Esophagus muscularis mucosa (tissue), 4 donors: ENCODE data around the gene TUBGCP2.

ENCODE experiments used
- EP300 ChIP-seq: sonication (generic); formaldehyde crosslinking; IDR thresholded peaks from one replicate; pipeline ENCODE4 v1.6.1; 2017; ENCODE audit warnings: antibody characterized with exemption
- POLR2AphosphoS5 ChIP-seq, 2 donors: sonication (generic); formaldehyde crosslinking; IDR thresholded peaks; one replicate each; pipeline ENCODE4 v1.6.1; 2017; ENCODE audit warnings: antibody characterized with exemption in 2 of 2
- TF ChIP-seq, protein P1 (sequence below), 3 experiments: fragments of 200-600 bp in 2 of 3; fragments of 450-650 bp in 1 of 3; sonication (generic) in 2 of 3; IDR thresholded peaks; one replicate each; pipeline ENCODE4 v1.5.1; 2017 to 2019; ENCODE audit warnings: antibody characterized with exemption in 3 of 3, mild to moderate bottlenecking in 2 of 3, moderate library complexity in 1 of 3

DNA sequence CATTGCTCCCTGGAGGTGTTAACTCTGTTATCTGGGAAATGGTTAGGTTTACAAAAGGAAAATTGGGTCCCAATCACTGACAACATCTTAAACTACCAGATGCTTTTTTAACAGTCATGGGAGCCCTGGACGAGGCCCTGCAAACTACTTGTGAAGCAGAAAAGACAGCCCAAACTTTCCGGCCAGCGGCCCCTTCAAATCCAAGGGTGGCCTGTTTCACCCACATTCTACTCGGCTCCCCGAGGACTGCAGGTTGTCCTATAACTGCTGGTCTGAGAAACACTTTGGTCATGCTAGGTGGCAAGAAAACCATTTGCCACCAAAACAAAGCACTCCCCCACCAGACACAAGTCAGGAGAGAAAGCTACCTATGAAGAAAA is 2.6 kb downstream of the TUBGCP2 start:
- TF ChIP-seq, protein P1, sequence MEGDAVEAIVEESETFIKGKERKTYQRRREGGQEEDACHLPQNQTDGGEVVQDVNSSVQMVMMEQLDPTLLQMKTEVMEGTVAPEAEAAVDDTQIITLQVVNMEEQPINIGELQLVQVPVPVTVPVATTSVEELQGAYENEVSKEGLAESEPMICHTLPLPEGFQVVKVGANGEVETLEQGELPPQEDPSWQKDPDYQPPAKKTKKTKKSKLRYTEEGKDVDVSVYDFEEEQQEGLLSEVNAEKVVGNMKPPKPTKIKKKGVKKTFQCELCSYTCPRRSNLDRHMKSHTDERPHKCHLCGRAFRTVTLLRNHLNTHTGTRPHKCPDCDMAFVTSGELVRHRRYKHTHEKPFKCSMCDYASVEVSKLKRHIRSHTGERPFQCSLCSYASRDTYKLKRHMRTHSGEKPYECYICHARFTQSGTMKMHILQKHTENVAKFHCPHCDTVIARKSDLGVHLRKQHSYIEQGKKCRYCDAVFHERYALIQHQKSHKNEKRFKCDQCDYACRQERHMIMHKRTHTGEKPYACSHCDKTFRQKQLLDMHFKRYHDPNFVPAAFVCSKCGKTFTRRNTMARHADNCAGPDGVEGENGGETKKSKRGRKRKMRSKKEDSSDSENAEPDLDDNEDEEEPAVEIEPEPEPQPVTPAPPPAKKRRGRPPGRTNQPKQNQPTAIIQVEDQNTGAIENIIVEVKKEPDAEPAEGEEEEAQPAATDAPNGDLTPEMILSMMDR (IDR thresholded peaks at IDR 0.05), result no peak
- TF ChIP-seq POLR2AphosphoS5 (IDR thresholded peaks at IDR 0.05) (no peak), EP300 (no peak)
